ENCODE results near the gene CD8A.
"Not testable (repeated sequence)": the region's sequence is repeated elsewhere in the genome, so short reads cannot be mapped to it uniquely, and the experiment has no call there.

CD8A gene

GRCh38 chr2:86739485-86739884, 51.2 kb downstream of the CD8A start:
- DNase-seq (ENCODE audit: low read depth in 2 of 2), result not testable (repeated sequence)

DNA sequence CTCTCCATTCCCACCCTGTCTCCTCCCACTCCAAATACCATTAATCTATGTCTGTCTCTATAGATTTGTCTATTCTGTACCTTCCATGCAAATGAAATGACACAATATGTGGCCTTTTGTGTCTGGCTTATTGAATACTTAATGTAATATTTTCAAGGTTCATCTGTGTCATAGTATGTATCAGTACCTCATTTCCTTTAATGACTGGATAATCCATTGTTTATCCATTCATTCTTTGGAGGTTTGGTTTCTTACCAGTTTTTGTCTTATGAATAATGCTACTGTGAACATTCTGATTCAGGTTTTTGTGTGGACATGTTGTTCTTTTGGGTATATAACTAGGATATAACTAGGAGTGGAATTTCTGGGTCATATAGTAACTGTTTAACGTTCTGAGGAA, 55.8 kb downstream of the CD8A start:
- DNase-seq (ENCODE audit: low read depth in 2 of 2), result not testable (repeated sequence)
